OCI-LY1 (cell line): ENCODE results near the gene FAM228B.

Experiments
- CTCF ChIP-seq: fragments of 200-600 bp; sonication (generic), shearing (Covaris generic); IDR thresholded peaks from 2 replicates; pipeline ENCODE4 v1.5.1; 2017; ENCODE audit warnings: mild to moderate bottlenecking, antibody characterized with exemption, low read length, moderate library complexity, mixed read lengths
- EZH2 ChIP-seq: fragments of 200-600 bp; sonication (generic), shearing (Covaris generic); IDR thresholded peaks from 2 replicates; pipeline ENCODE4 v1.8.0; 2017; ENCODE audit warnings: borderline replicate concordance, mixed run types, mild to moderate bottlenecking, antibody characterized with exemption, low read length, moderate library complexity, mixed read lengths

DNA sequence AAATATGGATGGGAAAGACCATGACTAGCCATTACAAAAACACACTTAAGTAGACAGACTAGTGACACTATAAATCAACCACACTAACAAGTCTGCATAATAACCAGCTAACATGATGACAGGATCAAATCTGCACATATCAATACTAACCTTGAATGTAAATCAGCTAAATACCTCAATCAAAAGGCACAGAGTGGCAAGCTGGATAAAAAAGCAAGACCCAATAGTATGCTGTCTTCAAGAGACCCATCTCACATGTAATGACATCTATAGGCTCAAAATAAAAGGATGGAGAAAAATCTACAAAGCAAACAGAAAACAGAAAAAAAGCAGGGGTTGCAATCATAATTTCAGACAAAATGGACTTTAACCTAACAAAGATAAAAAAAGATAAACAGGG lies 16.5 kb upstream of the FAM228B start:
- no peak for TF ChIP-seq CTCF
- TF ChIP-seq EZH2, result no peak
